Measurements from ENCODE around the gene SHANK3.
"Not testable (repeated sequence)": the region's sequence is repeated elsewhere in the genome, so short reads cannot be mapped to it uniquely, and the experiment has no call there.

The SHANK3 gene

DNA sequence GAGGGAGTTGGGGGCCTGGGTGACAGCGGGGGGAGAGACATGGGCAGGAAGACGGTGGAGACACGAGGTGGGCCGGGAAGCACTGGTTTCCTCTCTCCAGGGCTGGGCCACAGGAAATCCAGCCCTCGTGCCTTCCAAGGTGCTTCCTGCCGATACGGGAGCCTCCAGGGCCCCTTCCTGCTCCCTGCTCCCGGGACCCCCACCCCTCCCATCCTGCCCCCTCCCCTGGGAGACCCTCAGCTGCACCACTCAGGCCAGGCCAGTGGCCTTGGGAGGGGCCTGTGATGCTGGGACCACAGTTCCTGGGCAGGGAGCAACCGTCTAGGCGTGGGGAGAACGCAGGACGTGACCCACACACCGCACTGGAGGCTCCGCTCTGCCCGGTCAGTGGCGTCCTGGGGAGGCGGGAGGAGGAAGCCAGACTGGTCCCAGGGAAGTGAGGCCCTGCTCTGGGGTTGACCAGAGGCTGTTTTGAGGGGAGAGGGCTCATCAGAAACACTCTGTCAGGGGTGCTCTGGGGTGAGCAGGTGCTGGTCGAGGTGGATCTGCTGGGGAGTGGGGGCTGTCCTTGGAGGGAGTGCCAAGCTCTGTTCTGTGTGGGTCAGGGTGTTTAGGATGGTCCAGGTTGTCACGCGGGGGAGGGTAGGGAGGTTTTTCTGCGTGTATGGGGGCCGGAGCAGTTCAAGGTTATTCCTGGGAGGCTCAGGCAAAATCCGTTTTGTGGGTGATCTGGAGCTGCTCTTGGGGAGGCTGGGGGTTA is at the start of gene SHANK3:
TSS of gene SHANK3 (plus strand) at position 353 of the 760 bp plus-strand sequence.
- no peak for DNase-seq (ENCODE audit: low read depth)

DNA sequence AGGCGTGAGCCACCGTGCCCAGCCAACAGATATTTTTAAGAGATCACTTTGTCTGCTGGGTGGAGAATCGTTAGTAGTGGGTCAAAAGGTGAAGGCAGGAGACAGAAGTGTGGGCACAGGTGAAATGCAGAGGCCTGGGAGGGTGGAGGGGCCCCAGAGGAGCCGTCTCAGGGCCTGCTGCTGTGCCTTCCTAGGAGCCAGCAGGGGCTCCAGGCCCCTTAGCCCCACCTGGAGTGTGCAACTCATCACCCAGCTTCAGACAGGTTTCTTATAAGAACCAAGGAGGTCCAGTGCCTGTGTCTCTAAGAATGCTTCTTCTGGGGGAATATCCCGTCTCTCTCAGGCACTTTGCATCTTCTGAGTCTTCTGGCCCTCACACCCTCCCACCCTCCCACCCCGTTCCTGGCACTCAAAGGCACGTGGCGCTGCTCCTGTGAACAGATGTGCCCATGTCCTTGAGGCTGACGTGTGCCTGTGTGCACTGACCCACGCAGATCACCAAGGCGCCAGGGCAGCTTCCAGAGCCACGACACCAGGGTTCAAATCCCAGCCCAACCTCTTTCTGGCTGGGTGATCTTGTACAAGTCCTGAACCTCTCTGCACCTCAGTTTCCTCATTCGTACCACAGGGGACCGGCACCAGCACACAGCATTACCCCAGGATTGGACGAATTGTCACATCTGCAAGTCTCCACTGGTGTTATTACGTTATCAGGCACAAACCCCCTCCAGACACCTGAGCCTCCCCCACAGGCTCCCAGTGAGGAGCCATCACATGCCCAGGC is 48.1 kb upstream of the SHANK3 start:
- no peak for DNase-seq (ENCODE audit: low read depth)

DNA sequence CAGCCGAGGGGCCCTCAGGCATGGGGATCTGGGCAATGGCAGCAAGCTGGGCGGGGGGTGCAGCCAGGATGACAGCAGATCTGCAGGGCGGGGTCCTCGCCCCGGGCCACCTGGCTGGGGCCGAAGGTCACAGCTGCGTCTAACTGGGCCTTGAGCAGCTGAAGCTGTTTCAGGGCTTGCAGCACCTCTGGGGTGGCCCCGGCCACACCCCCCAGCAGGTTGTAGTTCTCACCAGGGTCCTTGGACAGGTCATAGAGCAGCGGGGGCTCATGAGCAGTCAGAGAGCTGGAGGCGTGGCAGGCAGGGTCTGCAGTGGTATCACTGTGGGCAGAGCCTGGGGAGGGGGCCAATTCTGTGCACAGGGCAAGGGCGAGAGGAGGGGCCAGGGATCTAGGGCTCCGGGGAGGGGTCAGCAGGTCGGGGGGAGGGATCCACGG is 47.5 kb upstream of the SHANK3 start:
- no peak for DNase-seq (ENCODE audit: low read depth)

DNA sequence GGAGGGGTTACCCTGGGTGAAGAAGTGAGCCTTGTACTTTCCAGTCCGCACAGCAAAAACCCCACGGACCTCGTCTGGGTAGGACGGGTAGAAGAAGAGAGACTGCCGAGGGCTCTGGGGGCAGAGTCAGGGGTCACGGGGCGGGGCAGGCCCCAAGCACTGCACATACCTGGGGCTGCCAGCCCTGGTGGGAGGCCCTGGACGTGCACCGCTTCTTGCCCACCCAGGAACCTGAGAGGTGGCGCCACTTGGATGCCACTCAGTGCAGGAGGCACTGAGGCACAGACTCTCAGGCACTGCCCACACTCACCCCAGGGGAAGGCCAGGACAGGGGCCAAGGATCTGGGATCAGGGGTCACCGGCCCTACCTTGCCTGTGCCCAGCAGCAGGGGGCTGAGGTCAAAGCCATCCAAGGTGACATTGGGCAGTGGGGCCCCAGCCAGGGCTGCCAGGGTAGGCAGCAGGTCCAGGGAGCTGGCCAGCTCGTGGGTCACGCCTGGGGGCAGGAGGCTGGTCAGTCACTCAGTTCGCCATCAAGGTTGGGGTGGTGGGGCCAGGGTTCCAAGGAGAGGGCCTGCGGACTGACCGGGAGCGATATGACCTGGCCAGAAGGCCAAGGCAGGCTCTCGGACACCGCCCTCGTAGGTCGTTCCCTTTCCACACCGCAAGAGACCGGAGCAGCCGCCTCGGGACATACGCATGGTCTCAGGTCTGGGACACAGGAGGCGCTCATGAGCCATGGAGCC is 46.9 kb upstream of the SHANK3 start:
- DNase-seq (ENCODE audit: low read depth): no peak

DNA sequence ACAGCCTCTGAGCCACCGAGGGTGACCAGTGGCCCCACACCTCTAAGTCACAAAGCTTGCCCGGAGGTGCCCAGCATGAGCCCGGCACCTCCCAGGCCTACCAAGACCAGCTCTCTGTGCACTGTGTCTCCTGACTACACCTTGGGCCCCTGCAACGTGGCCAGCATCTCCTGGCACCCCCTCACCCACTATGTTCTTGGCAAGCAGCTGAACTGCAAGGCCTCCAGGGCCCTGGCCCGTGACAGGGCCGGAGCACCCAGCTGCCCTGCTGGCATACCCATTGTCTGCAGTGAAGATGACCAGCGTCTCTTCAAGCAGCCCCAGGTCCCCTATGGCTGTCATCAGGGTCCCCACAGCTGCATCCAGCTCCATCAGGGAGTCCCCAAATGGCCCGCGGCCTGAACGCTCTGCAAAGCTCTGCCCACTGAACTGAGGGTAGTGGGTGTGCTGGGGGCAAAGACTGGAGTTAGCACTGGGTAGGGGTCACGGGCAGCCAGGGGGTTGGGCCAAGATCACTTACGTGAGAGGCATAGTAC is 46.2 kb upstream of the SHANK3 start:
- DNase-seq (ENCODE audit: low read depth): no peak

DNA sequence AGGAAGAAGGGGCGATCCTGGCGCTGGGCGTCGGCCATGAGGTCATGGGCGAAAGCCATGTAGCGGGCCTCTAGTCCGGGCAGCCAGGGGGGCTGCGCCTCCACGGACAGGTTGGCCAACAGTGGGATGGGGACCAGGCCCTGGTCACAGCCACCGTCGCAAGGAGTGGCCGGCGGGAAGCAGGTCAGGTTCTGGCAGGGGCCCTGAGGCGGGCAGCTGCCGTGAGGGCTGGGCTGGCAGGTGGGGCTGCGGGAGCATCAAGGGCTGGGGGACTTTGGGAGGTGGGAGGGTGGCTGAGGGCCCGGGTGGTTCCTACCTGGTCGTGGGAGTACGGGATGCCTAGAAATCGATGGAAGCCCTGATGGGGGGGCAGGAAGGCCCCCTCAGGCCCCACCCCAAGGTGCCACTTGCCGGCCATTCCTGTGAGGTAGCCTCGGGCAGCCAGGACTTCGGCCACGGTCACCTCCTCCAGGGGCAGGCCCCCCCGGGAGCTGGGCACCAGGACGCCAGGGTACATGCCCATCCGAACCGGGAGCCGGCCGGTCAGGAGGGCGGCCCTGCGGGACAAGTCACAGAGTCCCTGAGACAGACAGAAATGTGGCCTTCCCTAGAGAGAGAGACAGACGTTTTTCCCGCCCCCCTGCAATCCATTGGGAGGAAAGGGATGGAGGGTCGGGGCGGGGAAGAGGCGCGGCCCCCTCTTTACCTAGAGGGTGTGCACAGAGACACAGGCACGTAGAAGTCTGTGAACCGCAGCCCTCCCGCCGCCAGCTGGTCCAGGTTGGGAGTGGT is 45.6 kb upstream of the SHANK3 start:
- no peak for DNase-seq (ENCODE audit: low read depth)

DNA sequence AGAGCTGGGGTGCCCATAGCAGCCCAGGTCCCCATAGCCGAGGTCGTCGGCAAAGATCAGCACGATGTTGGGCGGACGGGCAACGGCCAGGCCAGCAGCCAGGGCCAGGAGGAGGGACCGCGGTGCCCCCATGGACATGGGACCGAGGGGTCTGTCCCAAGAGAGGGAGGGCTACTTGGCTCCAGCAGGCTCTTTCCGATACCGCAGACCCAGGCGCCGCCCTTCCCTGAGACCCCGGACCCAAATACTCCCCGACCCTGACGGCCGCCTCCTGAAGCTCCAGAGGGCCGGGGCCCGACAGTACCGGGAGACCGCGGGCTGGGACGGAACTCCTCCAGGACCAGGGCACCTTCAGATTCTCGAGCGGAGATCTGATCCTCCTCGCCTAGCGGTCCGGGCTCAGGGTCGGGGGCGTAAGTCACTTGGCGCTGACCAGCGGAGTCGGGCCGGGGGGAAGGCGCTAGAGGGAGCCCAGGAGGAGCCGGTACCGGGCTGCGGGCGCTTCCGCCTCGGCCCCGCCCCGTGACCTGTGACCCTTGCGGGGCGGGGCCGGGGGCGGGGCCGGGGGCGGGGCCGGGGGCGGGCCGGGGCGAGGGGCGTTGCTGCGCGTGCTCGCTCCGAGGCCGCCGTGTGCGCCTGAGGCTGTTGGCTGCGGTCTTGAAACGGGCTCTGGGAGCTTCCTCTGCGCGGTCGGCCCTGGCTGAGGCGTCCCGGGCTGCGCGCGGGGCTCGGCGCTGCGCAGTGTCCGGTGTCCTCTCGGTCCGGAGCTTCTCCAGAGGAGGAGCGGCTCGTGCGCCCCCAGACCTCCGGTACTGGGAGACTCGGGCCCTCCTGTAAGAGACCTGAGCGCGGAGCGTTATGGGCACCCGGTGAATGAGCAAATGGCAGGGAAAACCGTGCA is 44.7 kb upstream of the SHANK3 start, which contains the start of gene ARSA:
TSS of gene ARSA (minus strand) at position 511 of the 901 bp plus-strand sequence. CDS start at position 138, 373 bp downstream.
- peak; percentile 83 for DNase-seq (ENCODE audit: low read depth)

DNA sequence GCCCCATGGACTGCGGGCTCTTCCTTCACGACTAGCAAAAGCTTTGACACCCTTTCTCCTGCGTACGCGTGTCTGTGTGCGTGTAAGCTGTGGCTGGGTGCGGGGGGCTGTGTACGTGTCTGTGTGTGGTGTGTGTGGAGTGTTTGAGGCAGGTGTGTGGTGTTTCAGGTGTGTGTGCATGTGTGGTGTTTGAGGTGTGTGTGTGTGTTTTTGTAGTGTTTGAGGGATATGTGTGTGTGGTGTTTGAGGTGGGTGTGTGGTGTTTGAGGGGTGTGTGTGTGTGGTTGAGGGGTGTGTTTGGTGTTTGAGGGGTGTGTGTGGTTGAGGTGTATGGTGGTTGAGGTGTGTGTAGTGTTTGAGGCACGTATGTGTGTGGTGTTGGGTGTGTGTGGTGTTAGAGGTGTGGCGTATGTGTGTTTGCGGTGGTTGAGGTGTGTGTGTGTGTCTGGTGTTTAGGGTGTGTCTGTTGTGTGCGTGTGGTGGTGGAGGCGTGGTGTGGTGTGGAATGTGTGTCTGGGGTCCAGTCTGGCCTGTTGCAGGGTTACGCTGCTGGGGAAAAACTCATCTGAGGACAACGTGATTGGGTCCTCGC is 44.0 kb upstream of the SHANK3 start:
- DNase-seq (ENCODE audit: low read depth): no peak

DNA sequence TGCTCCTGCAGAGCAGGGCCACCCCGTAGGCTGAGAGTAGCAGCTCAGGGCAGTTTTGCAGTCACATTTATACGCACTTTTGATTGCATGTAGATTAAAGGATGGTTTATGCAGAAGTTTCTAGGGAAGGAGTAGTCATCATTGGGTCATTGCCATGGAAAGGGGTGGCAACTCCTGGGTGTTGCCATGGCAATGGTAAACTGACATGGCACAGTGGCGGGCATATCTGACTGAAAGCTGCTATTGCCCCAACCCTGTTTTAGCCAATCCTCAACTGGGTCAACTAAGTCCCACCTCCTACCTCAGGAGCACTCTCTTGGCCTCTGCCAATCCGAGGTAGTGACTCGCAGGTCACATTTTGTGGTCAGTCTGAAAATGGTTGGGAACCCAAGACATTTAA is 42.2 kb upstream of the SHANK3 start:
- DNase-seq (ENCODE audit: low read depth): no peak

DNA sequence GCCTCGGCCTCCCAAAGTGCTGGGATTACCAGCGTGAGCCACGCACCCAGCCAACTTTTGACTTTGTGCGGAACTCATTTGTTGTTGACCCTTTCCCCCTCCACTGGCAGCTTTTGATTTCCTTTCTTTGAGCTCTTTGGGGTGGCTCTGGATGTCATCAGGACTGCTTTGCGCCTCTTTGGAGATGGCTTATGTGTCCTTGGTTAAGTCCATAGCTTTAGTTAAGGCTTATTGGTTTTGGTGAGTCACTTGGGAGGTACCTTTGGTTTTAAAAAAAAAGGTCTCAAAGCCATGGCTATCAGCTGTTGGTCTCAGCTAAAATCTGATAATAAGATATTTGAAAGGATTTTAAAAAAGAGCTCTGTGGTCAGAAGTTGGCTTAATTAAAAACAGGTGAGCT is 39.5 kb upstream of the SHANK3 start:
- no peak for DNase-seq (ENCODE audit: low read depth)

DNA sequence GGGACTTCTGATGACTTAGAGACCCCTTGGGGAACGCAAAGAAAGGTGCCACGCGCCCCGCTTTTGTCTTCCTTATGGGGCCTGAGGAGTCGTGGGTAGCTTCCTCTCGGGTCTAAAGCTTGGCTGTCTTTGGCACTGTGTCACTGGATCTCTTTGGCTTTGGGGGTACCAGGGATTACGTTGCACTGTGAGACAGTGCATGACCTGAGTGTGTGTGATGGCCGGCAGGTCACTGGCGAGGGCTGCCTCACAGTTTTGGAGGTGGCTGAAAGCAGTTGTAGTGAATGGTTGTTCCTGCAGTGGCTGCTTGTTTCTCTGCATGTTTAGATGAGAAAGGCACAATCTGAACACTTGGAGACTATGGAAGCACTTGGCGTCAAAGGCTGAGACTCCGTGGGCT is 38.9 kb upstream of the SHANK3 start:
- no peak for DNase-seq (ENCODE audit: low read depth)

DNA sequence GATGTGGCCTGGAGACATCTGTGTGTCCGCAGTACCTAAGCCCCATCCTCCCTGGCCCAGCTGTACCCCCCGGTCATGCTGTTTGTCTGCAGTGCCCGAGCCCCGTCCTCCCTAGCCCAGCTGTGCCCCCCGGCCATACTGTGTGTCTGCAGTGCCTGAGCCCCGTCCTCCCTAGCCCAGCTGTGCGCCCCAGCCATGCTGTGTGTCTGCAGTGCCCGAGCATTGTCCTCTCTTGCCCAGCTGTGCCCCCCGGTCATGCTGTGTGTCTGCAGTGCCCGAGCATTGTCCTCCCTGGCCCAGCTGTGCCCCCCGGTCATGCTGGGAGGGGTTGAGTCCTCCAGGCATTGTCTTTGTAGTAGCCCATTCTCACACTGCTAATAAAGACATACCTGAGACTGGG is 37.0 kb upstream of the SHANK3 start:
- no peak for DNase-seq (ENCODE audit: low read depth)

DNA sequence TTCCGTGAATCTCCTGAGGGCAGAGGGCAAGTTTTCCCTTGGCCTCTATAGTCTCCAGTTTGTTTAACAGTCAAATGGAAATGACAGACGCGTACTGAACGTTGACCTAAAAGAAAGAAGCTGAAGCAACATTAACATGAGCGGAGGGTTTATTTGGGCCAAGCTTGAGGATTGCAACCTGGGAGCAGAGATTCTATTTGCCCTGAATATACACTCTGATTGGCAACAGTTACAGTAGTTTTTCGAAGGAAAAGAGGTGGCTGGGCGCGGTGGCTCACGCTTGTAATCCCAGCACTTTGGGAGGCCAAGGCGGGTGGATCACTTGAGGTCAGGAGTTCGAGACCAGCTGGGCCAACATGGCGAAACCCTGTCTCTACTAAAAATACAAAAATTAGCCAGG is 32.3 kb upstream of the SHANK3 start:
- not testable (repeated sequence) for DNase-seq (ENCODE audit: low read depth)

DNA sequence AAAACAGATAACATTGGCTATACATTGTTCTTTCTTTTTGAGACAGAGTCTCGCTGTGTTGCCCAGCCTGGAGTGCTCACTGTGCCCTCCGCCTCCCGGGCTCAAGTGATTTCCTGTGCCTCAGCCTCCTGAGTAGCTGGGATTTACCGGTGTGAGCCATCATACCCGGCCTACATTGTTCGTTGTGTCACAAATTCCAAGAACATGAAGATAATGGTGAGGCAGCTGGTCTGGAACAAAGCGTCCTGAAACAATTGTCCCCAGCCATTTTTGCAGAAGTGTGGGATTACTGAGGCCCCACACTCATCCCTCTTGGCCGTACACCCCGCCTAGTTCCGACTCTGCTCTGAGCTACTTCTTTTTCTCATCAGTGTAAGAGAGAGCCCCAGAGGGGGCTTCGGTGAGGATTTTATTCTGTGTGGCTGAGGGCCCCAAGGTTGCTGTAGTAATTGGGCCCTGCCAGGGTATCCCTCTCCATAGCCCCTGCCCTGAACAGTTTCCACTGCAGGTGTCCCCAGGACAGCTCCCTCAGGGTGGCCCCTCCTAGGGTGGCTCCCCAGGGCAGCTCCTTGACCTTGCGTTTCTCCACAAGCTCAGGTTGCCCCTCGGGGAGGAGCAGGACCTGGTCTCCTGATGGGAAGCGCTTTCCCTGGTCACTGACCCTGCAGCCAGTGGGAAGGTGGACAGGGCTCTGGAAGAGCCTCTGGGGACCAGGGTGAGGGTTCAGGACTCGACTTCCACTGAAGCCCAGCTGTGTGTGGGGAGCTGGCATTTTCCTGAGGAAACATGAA is 31.6 kb upstream of the SHANK3 start:
- no peak for DNase-seq (ENCODE audit: low read depth)

DNA sequence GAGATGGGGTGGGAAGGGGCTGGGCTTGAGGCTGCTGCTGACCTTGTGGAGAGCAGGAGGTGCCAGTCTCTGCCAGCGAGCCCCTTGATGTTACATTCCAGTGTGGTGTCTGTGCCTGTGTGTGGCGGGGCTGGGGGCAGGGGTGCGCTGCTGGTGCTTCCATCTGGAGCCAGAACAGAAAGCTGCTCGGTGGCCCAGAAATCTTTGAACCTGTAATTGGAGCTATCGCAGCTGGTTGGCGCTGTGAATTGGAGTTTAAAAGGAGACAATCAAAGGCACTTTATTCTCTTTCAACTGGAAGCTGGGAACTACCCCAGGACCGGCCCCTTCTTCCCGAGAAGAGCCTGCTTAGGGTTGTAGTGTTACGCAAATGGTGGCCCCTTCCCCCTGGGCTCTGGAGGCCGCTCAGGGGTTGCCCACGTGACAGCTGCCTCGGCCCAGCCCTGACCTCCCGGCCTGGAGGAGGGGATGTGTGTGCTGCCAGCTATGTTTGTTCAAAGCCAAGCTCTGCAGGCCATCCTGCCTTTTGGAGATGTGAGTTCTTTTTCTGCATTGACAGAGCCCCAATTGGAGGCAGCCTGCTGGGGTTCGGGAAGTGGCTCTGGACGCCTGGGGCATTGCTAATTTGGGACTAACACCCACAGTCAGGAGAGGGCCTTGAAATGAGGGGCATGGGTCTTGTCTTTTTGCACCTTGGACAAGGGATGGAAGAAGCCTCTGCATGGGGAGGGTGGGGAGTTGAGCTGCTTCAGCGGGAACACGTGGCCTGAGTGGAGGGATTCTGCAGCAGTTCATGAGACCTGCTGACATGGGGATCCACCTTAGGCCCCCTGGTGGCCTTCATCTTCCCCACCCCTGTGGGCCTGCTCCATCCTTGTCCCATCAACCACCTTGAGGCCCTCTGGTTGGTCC is 30.7 kb upstream of the SHANK3 start:
- no peak for DNase-seq (ENCODE audit: low read depth)

DNA sequence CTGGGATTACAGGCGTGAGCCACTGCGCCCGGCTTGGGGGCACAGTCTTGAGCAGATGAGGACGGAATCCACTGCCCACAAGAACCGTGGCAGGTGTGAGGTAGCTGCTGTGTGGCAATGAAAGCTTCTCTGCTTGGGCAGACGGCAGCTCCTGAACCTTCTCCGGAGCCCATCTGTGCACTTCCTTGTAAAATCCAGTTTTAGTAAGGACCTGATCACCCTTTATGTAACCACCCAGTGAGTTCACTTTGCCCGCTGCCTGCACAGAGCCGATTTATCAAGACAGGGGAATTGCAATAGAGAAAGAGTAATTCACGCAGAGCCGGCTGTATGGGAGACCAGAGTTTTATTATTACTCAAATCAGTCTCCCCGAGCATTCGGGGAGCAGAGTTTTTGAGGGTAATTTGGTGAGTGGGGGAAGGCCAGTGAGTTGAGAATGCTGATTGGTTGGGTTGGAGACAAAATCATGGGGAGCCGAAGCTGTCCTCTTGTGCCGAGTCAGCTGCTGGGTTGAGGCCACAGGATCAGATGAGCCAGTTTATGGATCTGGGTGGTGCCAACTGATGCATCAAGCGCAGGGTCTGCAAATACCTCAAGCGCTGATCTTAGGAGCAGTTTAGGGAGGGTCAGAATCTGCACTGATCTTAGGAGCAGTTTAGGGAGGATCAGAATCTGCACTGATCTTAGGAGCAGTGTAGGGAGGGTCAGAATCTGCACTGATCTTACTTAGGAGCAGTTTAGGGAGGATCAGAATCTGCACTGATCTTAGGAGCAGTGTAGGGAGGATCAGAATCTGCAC is 29.4 kb upstream of the SHANK3 start:
- not testable (repeated sequence) for DNase-seq (ENCODE audit: low read depth)

DNA sequence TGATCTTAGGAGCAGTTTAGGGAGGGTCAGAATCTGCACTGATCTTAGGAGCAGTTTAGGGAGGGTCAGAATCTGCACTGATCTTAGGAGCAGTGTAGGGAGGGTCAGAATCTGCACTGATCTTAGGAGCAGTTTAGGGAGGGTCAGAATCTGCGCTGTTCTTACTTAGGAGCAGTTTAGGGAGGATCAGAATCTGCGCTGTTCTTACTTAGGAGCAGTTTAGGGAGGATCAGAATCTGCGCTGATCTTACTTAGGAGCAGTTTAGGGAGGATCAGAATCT is 28.9 kb upstream of the SHANK3 start:
- not testable (repeated sequence) for DNase-seq (ENCODE audit: low read depth)

DNA sequence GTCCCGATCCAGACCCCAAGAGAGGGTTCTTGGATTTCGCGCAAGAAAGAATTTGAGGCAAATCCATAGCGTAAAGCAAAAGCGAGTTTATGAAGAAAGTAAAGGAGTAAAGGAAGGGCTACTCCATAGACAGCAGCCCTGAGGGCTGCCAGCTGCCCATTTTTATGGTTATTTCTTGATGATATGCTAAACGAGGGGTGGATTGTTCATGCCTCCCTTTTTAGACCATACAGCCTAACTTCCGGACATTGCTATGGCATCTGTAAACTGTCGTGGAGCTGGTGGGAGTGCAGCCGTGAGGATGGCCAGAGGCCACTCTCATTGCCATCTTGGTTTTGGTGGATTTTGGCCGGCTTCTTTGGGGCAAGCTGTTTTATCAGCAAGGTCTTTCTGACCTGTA is 19.4 kb upstream of the SHANK3 start:
- DNase-seq (ENCODE audit: low read depth): no peak

Data from fibroblast of gingiva (primary cell).